ENCODE results near the gene PLCG2.

The PLCG2 gene

DNA sequence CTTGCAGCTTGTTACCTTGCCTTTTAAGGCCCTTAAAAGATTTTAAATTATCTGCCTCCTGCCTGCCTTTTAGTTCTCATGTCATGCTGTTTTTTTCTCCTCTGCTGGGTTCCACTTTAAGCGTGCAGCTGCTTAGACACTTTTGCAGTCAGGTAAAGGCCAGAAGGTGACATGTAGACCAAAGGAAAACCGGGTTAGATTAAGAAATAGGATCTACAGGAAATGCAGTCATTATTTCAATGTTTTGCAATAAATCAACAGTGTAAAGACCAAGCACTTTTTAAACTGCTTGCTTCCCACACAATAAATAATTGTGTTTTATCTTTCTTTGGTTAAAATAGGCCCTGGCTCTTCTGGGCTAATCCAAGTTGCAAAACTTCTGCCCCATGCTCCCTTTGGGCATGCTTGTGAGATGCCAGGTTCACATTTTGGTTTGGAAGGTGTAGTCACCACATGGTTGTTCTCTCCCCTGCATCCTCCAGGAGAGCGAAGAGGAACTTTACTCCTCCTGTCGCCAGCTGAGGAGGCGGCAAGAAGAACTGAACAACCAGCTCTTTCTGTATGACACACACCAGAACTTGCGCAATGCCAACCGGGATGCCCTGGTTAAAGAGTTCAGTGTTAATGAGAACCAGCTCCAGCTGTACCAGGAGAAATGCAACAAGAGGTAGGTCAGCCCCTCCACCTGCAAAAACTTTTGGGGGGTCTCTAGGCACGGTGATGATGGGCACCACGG lies 177.3 kb downstream of the PLCG2 start:
- Histone ChIP-seq H3K4me3 (ENCODE audit: low read depth in 1 of 2, low read length in 2 of 2) (no peak overlapping the region), H3K27ac (ENCODE audit: low read length) (no peak overlapping the region), H3K4me2 (ENCODE audit: insufficient read depth, low read length) (no peak overlapping the region), H3K36me3 (ENCODE audit: insufficient read depth, low read length) (no peaks in the 10 kb centered on the region), H4K20me1 (ENCODE audit: insufficient read depth, low read length) (no peaks in the 10 kb centered on the region), H2AFZ (ENCODE audit: low read depth, low read length) (no peak overlapping the region), H3K9me3 (ENCODE audit: insufficient read depth, low read length, severe bottlenecking) (peaks cover 2% of the 10 kb centered on the region), H3K27me3 (ENCODE audit: insufficient read depth, low read length, poor library complexity) (peaks cover 10% of the 10 kb centered on the region), H3K9ac (ENCODE audit: low read depth, low read length) (no peak overlapping the region), H3K4me1 (ENCODE audit: insufficient read depth, low read length) (no peaks in the 10 kb centered on the region), H3K79me2 (ENCODE audit: insufficient read depth, low read length) (no peaks in the 10 kb centered on the region)
- DNase-seq (no peak), ATAC-seq (ENCODE audit: insufficient read depth, low read depth) (no peak)
- TF ChIP-seq, protein P1, sequence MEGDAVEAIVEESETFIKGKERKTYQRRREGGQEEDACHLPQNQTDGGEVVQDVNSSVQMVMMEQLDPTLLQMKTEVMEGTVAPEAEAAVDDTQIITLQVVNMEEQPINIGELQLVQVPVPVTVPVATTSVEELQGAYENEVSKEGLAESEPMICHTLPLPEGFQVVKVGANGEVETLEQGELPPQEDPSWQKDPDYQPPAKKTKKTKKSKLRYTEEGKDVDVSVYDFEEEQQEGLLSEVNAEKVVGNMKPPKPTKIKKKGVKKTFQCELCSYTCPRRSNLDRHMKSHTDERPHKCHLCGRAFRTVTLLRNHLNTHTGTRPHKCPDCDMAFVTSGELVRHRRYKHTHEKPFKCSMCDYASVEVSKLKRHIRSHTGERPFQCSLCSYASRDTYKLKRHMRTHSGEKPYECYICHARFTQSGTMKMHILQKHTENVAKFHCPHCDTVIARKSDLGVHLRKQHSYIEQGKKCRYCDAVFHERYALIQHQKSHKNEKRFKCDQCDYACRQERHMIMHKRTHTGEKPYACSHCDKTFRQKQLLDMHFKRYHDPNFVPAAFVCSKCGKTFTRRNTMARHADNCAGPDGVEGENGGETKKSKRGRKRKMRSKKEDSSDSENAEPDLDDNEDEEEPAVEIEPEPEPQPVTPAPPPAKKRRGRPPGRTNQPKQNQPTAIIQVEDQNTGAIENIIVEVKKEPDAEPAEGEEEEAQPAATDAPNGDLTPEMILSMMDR (IDR thresholded peaks at IDR 0.05; ENCODE audit: borderline replicate concordance, extremely low read depth, low read length, poor library complexity, severe bottlenecking): no peak
- TF ChIP-seq EZH2 (IDR thresholded peaks at IDR 0.05; ENCODE audit: borderline replicate concordance, low read depth, low read length, severe bottlenecking): no peak

DNA sequence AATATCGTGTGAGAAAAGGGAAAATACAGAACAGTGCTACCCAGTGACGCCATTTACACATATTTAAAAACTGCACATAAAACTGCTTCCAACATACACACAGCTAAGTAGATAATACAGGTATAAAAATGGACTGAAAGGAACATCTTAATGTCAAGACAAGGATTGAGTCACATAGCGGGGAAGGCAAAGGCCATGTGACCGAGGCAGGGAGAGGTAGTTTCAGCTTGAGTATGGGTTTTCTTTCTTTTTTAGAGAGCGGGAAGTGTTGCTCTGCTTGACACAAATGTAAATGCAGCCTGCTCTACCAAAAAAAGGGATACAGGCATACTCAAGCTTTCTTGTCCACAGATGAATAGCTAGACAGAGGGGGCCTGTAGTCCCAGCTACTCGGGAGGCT lies 185.7 kb downstream of the PLCG2 start:
- no peak overlapping the region for H3K9ac ChIP-seq (ENCODE audit: low read depth, low read length)
- H3K27me3 ChIP-seq (ENCODE audit: insufficient read depth, low read length, poor library complexity): peaks cover 10% of the 10 kb centered on the region

DNA sequence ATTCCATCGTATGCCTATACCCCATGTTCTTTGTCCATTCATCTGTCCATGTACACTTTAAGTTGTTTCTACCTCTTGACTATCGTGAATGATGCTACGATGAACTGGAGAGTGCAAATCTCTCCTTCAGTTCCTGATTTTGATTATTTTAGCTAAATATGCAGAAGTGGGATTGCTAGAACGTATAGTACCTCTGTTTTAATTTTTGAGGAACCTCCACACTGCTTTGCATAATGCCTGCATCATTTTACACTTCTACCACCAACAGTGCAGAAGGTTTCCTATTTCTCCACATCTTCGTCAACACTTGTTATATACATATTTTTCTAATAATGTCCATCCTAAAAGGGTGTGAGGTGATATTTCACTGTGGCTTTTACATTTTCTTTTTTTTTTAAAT lies 188.3 kb downstream of the PLCG2 start:
- no peaks in the 10 kb centered on the region for H3K27me3 ChIP-seq (ENCODE audit: insufficient read depth, low read length, poor library complexity)
- H3K27ac ChIP-seq (ENCODE audit: low read length): no peak overlapping the region
- H3K4me3 ChIP-seq (ENCODE audit: low read depth in 1 of 2, low read length in 2 of 2): no peak overlapping the region
- no peaks in the 10 kb centered on the region for H3K9me3 ChIP-seq (ENCODE audit: insufficient read depth, low read length, severe bottlenecking)
- H3K79me2 ChIP-seq (ENCODE audit: insufficient read depth, low read length): no peaks in the 10 kb centered on the region
- no peaks in the 10 kb centered on the region for H4K20me1 ChIP-seq (ENCODE audit: insufficient read depth, low read length)
- TF ChIP-seq, protein P1 (IDR thresholded peaks at IDR 0.05; ENCODE audit: borderline replicate concordance, extremely low read depth, low read length, poor library complexity, severe bottlenecking): no peak
- TF ChIP-seq EZH2 (IDR thresholded peaks at IDR 0.05; ENCODE audit: borderline replicate concordance, low read depth, low read length, severe bottlenecking): no peak
- no peak overlapping the region for H2AFZ ChIP-seq (ENCODE audit: low read depth, low read length)
- H3K9ac ChIP-seq (ENCODE audit: low read depth, low read length): no peak overlapping the region
- no peak overlapping the region for H3K4me2 ChIP-seq (ENCODE audit: insufficient read depth, low read length)
- ATAC-seq (ENCODE audit: insufficient read depth, low read depth): no peak
- no peaks in the 10 kb centered on the region for H3K4me1 ChIP-seq (ENCODE audit: insufficient read depth, low read length)
- DNase-seq: no peak
- H3K36me3 ChIP-seq (ENCODE audit: insufficient read depth, low read length): no peaks in the 10 kb centered on the region

More for the DNA sequence above, 185.7 kb downstream of the PLCG2 start:
- ATAC-seq (ENCODE audit: insufficient read depth, low read depth) (no peak), DNase-seq (no peak)
- Histone ChIP-seq H2AFZ (ENCODE audit: low read depth, low read length) (no peak overlapping the region), H3K4me1 (ENCODE audit: insufficient read depth, low read length) (no peaks in the 10 kb centered on the region), H4K20me1 (ENCODE audit: insufficient read depth, low read length) (no peaks in the 10 kb centered on the region), H3K36me3 (ENCODE audit: insufficient read depth, low read length) (no peaks in the 10 kb centered on the region), H3K9me3 (ENCODE audit: insufficient read depth, low read length, severe bottlenecking) (no peaks in the 10 kb centered on the region), H3K4me3 (ENCODE audit: low read depth in 1 of 2, low read length in 2 of 2) (no peak overlapping the region), H3K27ac (ENCODE audit: low read length) (no peak overlapping the region), H3K79me2 (ENCODE audit: insufficient read depth, low read length) (no peaks in the 10 kb centered on the region), H3K4me2 (ENCODE audit: insufficient read depth, low read length) (no peak overlapping the region)
- TF ChIP-seq, protein P1 (IDR thresholded peaks at IDR 0.05; ENCODE audit: borderline replicate concordance, extremely low read depth, low read length, poor library complexity, severe bottlenecking): no peak
- TF ChIP-seq EZH2 (IDR thresholded peaks at IDR 0.05; ENCODE audit: borderline replicate concordance, low read depth, low read length, severe bottlenecking): no peak

Data from DND-41 (cell line).